Activated naive CD4-positive, alpha-beta T cell (primary cell): Measurements from ENCODE around the gene ZBTB42.
A peak's percentile ranks its signal among the peaks of the same experiment; 100 is the strongest.
"Not testable (repeated sequence)": the region's sequence is repeated elsewhere in the genome, so short reads cannot be mapped to it uniquely, and the experiment has no call there.

Experiments used
- DNase-seq, 4 experiments: peaks; one replicate each; lab custom pipeline; 2025; lab: John Stamatoyannopoulos, UW

Gene ZBTB42

DNA sequence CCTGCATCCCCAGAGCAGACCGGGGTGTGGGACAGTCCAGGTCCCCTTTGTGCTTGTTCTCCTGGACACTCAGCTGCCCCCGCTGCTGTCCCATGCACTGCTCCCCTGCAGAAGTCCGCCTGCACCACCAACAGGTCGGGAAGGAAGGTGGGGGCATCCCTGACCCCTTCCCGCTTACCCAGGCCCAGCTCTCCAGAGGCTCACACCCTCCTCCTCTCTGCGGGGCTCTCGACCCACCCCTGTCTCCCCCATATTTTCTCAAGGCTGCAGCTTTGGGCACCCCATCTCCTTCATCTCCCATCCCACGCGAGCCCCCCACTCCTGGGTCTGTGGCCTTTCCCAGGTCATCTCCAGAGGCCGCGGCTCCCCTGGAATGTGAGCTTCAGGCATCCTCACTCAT is 9.4 kb downstream of the ZBTB42 start:
- DNase-seq, result no peak

DNA sequence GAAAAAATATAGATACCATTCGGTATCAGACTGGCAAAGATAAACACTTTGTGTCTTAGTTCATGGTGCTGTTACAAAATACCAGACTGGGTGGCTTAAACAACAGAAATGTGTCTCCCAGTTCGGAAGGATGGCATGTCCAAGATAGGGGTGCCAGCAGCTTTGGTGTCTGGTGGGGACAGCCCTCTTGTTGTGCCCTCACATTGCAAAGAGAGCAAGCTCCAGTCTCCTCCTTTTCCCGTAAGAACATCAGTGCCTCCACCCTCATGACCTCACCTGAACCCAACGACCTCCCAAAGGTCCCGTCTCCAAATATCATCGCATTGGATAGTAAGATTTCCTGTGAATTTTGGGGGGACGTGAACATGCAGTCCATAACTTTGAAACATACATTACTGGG is 12.4 kb downstream of the ZBTB42 start:
- no peak for DNase-seq

GRCh38 chr14:104814701-104815100 is 13.8 kb downstream of the ZBTB42 start:
- not testable (repeated sequence) for DNase-seq

DNA sequence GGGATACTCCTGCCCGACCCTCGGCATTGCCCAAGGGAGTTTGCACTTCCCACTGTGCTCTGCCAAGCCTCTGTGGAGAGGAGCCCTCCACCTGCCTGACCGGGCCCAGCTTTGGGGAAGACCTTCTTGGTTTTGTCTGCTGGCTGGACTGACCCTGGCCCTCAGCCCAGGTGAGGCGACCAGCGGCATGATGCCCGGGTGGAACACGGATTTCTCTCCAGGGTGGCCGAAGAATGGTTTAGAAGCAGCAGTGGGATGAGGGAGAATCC is 15.6 kb downstream of the ZBTB42 start:
- DNase-seq, result no peak

GRCh38 chr14:104817930-104818713 is 17.2 kb downstream of the ZBTB42 start:
- DNase-seq, result no peak

- DNase-seq, result no peak
Measured at GRCh38 chr14:104818714-104819161, 17.8 kb downstream of the ZBTB42 start.

GRCh38 chr14:104819361-104819781 is 18.5 kb downstream of the ZBTB42 start:
- DNase-seq, result no peak

GRCh38 chr14:104820669-104821228 is 19.8 kb downstream of the ZBTB42 start:
- no peak for DNase-seq

GRCh38 chr14:104821229-104821945 is 20.5 kb downstream of the ZBTB42 start:
- DNase-seq, result no peak

DNA sequence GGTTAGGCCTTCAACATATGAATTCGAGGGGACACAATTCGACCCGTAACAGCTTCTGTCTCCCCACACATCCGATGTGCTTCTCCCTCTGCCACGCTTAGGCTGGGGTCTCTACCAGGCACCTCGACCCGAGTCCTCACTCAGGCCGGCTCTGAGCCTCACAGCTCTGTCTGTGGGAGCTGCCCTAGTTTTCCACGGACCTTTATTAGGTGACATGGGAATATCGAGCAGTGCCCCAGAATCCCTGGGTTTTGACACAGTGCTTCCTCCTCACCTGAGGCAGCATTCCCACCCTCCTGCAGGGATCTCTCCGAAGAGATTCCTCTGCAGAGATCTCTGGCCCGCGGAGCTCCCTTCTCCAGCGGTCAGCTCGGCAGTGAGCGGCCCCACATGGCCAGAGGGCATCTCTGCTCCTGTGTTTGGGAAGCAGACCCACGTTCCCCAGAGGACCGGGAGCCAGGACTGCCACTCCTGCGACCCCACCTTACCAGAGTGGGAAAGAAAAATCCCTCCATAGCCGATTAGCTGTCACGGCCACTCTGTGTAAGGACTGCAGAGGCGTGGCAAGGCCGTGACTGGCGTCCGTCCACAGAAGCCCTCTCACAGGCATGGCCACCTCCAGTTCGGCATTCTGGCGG is 21.2 kb downstream of the ZBTB42 start:
- DNase-seq, result no peak

DNA sequence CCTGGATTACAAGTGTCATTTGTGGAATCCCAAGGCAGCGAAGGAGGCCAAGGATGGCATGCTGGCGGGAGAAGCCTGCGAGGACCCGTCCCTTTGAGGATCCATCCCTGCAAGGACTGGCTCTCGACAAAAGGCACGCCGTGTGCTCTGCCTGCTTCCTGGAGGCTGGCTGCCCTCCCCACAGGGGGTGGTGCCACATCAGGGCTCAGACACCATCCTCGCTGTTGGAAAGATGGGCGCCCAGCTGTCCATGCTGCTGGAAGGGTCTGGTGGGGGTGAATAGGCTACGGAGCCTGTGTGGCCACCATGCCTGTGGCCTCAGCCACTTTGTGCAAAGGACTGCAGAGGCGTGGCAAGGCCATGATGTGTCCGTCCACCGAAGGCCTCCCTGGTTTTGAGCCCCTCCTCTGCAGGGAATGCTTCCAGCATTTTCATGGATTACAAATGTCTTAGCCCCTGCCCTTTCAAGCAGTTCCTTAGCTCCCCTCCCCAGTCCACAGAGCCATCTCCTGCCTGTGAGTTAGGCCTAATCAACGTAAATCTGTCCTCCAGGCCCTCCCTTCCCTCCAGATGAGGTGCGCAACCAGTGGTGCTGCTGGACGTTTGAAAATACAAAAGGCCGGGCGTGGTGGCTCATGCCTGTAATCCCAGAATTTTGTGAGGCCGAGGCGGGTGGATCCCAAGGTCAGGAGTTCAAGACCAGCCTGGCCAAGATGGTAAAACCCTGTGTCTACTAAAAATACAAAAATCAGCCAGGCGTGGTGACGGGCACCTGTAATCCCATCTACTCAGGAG is 22.1 kb downstream of the ZBTB42 start:
- DNase-seq, result no peak

GRCh38 chr14:104824353-104824997 is 23.6 kb downstream of the ZBTB42 start:
- no peak for DNase-seq

GRCh38 chr14:104826189-104826860 is 25.4 kb downstream of the ZBTB42 start:
- DNase-seq, result peak; percentile 94 to 98 (median 97)

GRCh38 chr14:104826861-104827176 is 25.9 kb downstream of the ZBTB42 start:
- DNase-seq, result no peak

DNA sequence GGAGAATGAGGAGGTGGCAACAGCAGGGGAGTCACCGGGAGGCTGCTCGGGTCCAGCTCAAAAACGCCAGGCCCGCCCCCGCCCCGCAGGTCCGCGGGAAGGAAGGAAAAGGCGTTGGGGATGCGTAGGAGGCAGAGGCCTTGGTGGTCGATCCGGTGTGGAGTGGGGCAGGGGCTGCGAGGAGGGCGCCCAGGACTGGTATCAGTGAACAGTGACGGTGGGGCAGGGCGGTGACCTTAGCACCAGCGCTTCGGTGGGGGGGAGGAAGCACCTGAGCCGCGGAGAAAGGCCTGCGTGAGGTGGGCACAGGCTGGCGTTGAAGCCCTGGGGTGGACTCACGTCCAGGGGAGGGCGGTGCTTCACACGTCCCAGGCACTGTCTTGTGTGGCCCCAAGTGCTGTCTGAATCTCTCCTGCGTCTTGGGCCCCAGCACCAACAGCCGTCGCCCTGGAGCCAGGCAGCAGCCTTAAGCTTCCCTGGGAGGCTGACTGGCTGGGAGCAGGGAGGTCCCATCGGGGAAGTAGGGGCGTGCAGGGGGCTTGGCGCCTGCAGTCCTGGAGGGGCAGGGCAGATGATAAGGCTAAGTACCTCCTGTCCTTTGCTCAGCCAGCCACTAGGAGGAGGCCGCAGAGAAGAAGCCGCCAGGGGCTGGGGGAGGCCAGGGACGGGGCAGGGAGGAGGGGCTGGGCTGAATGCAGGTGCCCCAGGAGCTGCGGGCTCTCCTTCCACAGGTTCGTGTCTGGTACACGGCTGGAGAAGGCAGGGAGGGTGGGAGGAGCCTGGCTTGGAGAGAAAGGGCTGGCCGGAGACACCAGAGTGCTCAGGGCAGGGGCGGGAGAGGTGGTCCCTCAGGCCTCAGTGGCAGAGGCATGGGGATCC is 26.5 kb downstream of the ZBTB42 start:
- DNase-seq, result peak in 2 of 4 experiments; percentile 14 to 38

- no peak for DNase-seq
Measured at GRCh38 chr14:104830781-104831180, 29.9 kb downstream of the ZBTB42 start.

- not testable (repeated sequence) for DNase-seq
Measured at GRCh38 chr14:104836171-104836935, 35.5 kb downstream of the ZBTB42 start.

DNA sequence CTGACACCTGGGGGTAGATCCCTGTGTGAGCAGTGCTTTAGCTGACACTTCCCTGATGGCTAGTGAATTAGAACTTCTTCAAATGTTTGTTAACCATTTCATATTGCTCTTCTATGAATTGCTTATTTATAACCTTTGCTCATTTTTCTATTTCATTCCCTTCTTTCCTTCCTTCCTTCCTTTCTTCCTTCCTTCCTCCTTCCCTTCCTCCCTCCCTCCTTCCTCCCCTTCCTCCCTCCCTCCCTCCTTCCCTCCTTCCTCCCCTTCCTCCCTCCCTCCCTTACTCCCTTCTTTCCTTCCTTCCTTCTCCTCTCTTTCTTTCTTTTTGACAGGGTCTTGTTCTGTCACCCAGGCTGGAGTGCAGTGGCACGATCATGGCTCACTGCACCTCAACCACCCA is 40.8 kb downstream of the ZBTB42 start:
- DNase-seq, result no peak

DNA sequence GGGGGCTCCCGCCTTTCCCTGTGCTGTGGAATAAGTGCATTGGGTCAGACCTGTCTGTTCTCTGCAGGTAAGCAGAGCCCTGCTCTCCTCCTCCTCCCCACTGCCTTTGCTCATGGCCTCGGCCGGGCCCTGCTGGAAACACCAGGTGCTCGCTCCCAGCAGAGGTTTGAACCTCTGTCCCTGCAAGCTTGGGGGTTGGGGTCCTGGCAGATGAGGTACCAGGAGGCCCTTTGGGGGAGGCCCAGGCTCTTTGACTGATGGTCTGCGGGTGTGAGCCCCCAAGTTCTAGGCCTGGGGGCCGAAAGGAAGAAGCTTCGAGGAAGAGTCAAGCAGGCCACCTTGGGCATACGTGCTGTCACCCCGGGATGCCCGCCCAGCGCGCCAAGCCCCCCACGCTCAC is 42.1 kb downstream of the ZBTB42 start:
- no peak for DNase-seq
